Esophagus muscularis mucosa (tissue), 4 donors: Measurements from ENCODE around the gene INO80C.
"Not testable (repeated sequence)": the region's sequence is repeated elsewhere in the genome, so short reads cannot be mapped to it uniquely, and the experiment has no call there.

Experiments used
- EP300 ChIP-seq: sonication (generic); formaldehyde crosslinking; IDR thresholded peaks from one replicate; pipeline ENCODE4 v1.6.1; 2017; ENCODE audit warnings: antibody characterized with exemption
- POLR2A ChIP-seq: fragments of 450-650 bp; IDR thresholded peaks from one replicate; pipeline ENCODE4 v1.6.1; 2017; ENCODE audit warnings: antibody characterized with exemption, moderate library complexity, mild to moderate bottlenecking, low read depth
- POLR2AphosphoS5 ChIP-seq, 2 donors: sonication (generic); formaldehyde crosslinking; IDR thresholded peaks; one replicate each; pipeline ENCODE4 v1.6.1; 2017; ENCODE audit warnings: antibody characterized with exemption in 2 of 2
- TF ChIP-seq, protein P1 (sequence below), 3 experiments: fragments of 200-600 bp in 2 of 3; fragments of 450-650 bp in 1 of 3; sonication (generic) in 2 of 3; IDR thresholded peaks; one replicate each; pipeline ENCODE4 v1.5.1; 2017 to 2019; ENCODE audit warnings: antibody characterized with exemption in 3 of 3, mild to moderate bottlenecking in 2 of 3, moderate library complexity in 1 of 3

DNA sequence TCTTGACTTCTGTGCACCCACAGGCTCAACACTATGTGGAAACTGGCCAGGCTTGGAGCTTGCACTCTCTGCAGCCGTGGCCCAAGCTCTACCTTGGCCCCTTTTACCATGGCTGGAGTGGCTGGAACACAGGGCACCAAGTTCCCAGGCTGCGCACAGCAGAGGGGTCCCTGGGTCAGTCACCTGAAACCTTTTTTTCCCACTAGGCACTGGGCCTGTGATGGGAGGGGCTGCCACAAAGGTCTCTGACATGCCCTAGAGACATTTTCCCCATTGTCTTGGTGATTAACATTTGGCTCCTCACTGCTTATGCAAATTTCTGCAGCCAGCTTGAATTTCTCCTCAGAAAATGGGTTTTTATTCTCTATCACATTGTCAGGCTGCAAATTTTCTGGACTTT is 9.4 kb downstream of the INO80C start:
- TF ChIP-seq, protein P1, sequence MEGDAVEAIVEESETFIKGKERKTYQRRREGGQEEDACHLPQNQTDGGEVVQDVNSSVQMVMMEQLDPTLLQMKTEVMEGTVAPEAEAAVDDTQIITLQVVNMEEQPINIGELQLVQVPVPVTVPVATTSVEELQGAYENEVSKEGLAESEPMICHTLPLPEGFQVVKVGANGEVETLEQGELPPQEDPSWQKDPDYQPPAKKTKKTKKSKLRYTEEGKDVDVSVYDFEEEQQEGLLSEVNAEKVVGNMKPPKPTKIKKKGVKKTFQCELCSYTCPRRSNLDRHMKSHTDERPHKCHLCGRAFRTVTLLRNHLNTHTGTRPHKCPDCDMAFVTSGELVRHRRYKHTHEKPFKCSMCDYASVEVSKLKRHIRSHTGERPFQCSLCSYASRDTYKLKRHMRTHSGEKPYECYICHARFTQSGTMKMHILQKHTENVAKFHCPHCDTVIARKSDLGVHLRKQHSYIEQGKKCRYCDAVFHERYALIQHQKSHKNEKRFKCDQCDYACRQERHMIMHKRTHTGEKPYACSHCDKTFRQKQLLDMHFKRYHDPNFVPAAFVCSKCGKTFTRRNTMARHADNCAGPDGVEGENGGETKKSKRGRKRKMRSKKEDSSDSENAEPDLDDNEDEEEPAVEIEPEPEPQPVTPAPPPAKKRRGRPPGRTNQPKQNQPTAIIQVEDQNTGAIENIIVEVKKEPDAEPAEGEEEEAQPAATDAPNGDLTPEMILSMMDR (IDR thresholded peaks at IDR 0.05), result not testable (repeated sequence)
- not testable (repeated sequence) for TF ChIP-seq POLR2A; EP300; POLR2AphosphoS5 (IDR thresholded peaks at IDR 0.05)
